ENCODE data around the gene ATP9A.

The ATP9A gene

DNA sequence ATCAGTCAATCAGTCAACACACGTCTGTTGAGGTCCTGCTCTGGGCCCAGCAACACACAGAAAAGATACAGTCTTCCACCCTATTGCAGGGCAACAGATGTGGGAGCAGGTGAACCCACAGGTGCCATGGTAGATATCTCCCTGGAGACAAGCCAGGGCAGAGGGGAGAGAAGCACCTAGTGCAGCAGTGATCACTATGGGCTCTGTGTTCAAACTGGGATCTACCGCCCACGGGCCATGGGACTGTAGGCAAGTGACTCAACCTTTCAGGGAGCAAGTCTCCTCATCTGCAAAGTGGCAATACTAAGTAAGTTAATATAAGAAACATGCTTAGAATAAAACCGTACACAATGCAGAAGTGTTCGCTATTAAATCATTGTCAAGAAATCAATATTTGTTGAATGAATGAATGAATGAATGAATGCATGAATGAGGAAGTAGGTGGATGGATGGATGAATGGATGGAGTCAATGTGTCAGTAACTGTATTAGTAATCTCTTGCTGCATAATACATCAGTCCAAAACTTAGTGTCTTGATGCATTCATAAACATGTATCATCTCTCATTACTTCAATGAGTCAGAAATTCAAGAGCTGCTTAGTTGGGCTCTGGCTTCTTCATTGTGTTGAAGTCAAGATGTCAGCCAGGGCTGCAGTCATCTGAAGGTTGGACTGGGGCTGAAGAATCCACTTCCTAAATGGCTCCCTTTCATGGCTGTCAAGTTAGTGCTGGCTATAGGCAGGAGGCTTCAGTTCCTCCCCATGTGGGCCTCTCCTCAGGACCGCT, 193.7 kb downstream of the ATP9A start:
- TF ChIP-seq GABPA (IDR thresholded peaks at IDR 0.05; ENCODE audit: low read depth), result no peak
- TF ChIP-seq POLR2AphosphoS5 (IDR thresholded peaks at IDR 0.05; ENCODE audit: low read depth), result no peak
- TF ChIP-seq, protein P1, sequence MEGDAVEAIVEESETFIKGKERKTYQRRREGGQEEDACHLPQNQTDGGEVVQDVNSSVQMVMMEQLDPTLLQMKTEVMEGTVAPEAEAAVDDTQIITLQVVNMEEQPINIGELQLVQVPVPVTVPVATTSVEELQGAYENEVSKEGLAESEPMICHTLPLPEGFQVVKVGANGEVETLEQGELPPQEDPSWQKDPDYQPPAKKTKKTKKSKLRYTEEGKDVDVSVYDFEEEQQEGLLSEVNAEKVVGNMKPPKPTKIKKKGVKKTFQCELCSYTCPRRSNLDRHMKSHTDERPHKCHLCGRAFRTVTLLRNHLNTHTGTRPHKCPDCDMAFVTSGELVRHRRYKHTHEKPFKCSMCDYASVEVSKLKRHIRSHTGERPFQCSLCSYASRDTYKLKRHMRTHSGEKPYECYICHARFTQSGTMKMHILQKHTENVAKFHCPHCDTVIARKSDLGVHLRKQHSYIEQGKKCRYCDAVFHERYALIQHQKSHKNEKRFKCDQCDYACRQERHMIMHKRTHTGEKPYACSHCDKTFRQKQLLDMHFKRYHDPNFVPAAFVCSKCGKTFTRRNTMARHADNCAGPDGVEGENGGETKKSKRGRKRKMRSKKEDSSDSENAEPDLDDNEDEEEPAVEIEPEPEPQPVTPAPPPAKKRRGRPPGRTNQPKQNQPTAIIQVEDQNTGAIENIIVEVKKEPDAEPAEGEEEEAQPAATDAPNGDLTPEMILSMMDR (IDR thresholded peaks at IDR 0.05; ENCODE audit: insufficient read depth, low read length), result no peak
- TF ChIP-seq, protein P2, sequence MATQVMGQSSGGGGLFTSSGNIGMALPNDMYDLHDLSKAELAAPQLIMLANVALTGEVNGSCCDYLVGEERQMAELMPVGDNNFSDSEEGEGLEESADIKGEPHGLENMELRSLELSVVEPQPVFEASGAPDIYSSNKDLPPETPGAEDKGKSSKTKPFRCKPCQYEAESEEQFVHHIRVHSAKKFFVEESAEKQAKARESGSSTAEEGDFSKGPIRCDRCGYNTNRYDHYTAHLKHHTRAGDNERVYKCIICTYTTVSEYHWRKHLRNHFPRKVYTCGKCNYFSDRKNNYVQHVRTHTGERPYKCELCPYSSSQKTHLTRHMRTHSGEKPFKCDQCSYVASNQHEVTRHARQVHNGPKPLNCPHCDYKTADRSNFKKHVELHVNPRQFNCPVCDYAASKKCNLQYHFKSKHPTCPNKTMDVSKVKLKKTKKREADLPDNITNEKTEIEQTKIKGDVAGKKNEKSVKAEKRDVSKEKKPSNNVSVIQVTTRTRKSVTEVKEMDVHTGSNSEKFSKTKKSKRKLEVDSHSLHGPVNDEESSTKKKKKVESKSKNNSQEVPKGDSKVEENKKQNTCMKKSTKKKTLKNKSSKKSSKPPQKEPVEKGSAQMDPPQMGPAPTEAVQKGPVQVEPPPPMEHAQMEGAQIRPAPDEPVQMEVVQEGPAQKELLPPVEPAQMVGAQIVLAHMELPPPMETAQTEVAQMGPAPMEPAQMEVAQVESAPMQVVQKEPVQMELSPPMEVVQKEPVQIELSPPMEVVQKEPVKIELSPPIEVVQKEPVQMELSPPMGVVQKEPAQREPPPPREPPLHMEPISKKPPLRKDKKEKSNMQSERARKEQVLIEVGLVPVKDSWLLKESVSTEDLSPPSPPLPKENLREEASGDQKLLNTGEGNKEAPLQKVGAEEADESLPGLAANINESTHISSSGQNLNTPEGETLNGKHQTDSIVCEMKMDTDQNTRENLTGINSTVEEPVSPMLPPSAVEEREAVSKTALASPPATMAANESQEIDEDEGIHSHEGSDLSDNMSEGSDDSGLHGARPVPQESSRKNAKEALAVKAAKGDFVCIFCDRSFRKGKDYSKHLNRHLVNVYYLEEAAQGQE (IDR thresholded peaks at IDR 0.05; ENCODE audit: insufficient replicate concordance, low read depth), result no peak
- no peak for TF ChIP-seq SPI1 (IDR thresholded peaks at IDR 0.05; ENCODE audit: borderline replicate concordance, low read depth)

DNA sequence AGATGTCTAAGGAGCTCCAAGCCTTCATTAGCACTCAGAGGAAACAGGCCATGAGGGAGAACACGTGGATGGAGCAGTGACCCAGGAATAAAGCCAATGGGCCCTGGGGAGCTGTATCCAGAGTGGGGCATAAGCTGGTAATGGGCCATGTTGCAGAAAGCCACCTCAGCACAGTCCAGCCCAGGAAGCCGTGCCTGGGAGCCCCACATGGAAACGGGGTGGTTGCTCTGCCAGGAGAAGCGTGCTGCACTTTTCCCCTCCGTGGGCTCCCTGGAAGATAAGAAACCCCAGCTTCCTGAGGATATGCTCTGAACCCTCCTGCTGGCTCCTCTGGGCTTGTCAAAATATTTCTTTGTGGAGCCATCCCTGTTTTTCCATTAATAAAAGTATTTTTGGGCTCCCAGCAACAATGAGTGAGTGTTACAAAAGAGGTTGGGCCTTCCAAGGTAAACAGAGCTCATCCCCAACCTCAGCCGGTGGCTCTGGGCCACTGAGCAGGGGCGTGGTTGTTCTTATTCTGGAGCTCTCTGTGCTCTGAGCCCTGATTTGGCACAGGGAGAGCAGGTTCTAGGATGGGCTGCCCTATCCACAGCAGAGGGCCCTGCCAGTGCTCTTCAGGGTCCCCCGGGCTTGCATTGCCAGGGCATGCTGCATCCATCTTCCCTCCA, 194.5 kb downstream of the ATP9A start:
- H3K27me3 ChIP-seq (ENCODE audit: insufficient read depth, poor library complexity, severe bottlenecking), result no peaks in the 10 kb centered on the region
- no peak overlapping the region for H3K27ac ChIP-seq (replicated peaks)
- TF ChIP-seq, protein P1 (IDR thresholded peaks at IDR 0.05; ENCODE audit: insufficient read depth, low read length), result no peak
- TF ChIP-seq GABPA (IDR thresholded peaks at IDR 0.05; ENCODE audit: low read depth) (no peak), POLR2AphosphoS5 (IDR thresholded peaks at IDR 0.05; ENCODE audit: low read depth) (no peak)
- H3K4me3 ChIP-seq (replicated peaks; ENCODE audit: insufficient read depth, low read length), result no peak overlapping the region
- DNase-seq (ENCODE audit: low read depth in 1 of 2, low spot score in 1 of 2), result no peak

More for the DNA sequence above, 193.7 kb downstream of the ATP9A start:
- no peak for DNase-seq (ENCODE audit: low read depth in 1 of 2, low spot score in 1 of 2)
- H3K4me3 ChIP-seq (replicated peaks; ENCODE audit: insufficient read depth, low read length), result no peak overlapping the region
- H3K27ac ChIP-seq (replicated peaks), result no peak overlapping the region
- H3K27me3 ChIP-seq (ENCODE audit: insufficient read depth, poor library complexity, severe bottlenecking), result no peaks in the 10 kb centered on the region

DNA sequence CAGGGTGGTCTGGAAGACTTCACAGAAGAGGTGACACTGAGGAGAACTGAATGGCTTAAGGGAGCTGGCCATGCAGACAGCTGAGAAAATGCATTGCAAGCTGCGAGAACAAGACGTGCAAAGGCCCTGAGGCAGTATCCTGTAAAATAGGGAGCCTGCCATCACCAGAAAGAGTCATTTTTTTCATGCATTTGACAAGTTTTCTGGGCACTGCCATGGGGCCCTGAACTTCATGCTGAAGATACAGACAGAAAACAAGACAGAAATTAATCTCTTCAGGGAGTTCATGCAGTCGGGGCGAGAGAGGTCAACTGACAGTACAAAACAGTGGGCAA, 196.8 kb downstream of the ATP9A start:
- Histone ChIP-seq H3K27ac (replicated peaks) (no peak overlapping the region), H3K27me3 (ENCODE audit: insufficient read depth, poor library complexity, severe bottlenecking) (no peaks in the 10 kb centered on the region), H3K4me3 (replicated peaks; ENCODE audit: insufficient read depth, low read length) (no peak overlapping the region)
- no peak for DNase-seq (ENCODE audit: low read depth in 1 of 2, low spot score in 1 of 2)
- TF ChIP-seq POLR2AphosphoS5 (IDR thresholded peaks at IDR 0.05; ENCODE audit: low read depth) (no peak), GABPA (IDR thresholded peaks at IDR 0.05; ENCODE audit: low read depth) (no peak), SPI1 (IDR thresholded peaks at IDR 0.05; ENCODE audit: borderline replicate concordance, low read depth) (no peak)
- TF ChIP-seq, protein P2 (IDR thresholded peaks at IDR 0.05; ENCODE audit: insufficient replicate concordance, low read depth), result no peak
- TF ChIP-seq, protein P1 (IDR thresholded peaks at IDR 0.05; ENCODE audit: insufficient read depth, low read length), result no peak

All from HL-60 (cell line).